Breast epithelium (tissue), 4 donors: ENCODE data around the gene CD302. TPM values are rescaled to one million over a fixed set of nuclear protein-coding genes. Genes with fewer than 3 reads are reported as not detected.
A peak's percentile ranks its signal among the peaks of the same experiment; 100 is the strongest.
"Not testable (repeated sequence)": the region's sequence is repeated elsewhere in the genome, so short reads cannot be mapped to it uniquely, and the experiment has no call there.

ENCODE experiments used
- DNase-seq, 2 donors: peaks; one replicate each; pipeline ENCODE4 v3.0.0-alpha.2; 2019; ENCODE audit warnings: low spot score in 2 of 2
- H3K27ac ChIP-seq, 2 donors: fragments of 200-600 bp; sonication (generic) in 1 of 2; one replicate each; pipeline ENCODE4 v1.5.1; 2016 to 2019; ENCODE audit warnings: mild to moderate bottlenecking in 1 of 2
- H3K27me3 ChIP-seq, 2 donors: fragments of 200-600 bp; sonication (generic) in 1 of 2; one replicate each; pipeline versions ENCODE4 v1.5.1 to v1.6.0; 2017 to 2019; ENCODE audit warnings: control low read depth in 1 of 2, mild to moderate bottlenecking in 1 of 2
- H3K36me3 ChIP-seq: fragments of 200-600 bp; one replicate; pipeline ENCODE4 v1.5.1; 2019
- H3K4me1 ChIP-seq, 2 donors: fragments of 200-600 bp; sonication (generic); one replicate each; pipeline ENCODE4 v1.5.1; 2016 to 2019; ENCODE audit warnings: control low read depth in 1 of 2
- H3K4me3 ChIP-seq, 3 donors: fragments of 200-600 bp; sonication (generic); 1 replicate in 2 of 3; 2 replicates in 1 of 3; pipeline ENCODE4 v1.5.1; 2016 to 2019; ENCODE audit warnings: mild to moderate bottlenecking in 3 of 3, moderate library complexity in 2 of 3
- H3K9me3 ChIP-seq, 2 donors: fragments of 200-600 bp; sonication (generic) in 1 of 2; one replicate each; pipeline ENCODE4 v1.5.1; 2016 to 2019; ENCODE audit warnings: control low read depth in 1 of 2
- CTCF ChIP-seq, 3 donors: fragments of 450-650 bp; IDR thresholded peaks; one replicate each; pipeline ENCODE4 v1.5.1; 2016 to 2017; ENCODE audit warnings: antibody characterized with exemption in 3 of 3, mild to moderate bottlenecking in 3 of 3, moderate library complexity in 3 of 3
- POLR2A ChIP-seq: fragments of 450-650 bp; IDR thresholded peaks from one replicate; pipeline ENCODE4 v1.6.1; 2016; ENCODE audit warnings: antibody characterized with exemption, mild to moderate bottlenecking, moderate library complexity
- POLR2AphosphoS5 ChIP-seq, 3 donors: sonication (generic); formaldehyde crosslinking; IDR thresholded peaks; one replicate each; pipeline ENCODE4 v1.6.1; 2017; ENCODE audit warnings: antibody characterized with exemption in 3 of 3
- intact Hi-C: fragments of 100-400 bp; cut with DNase I; formaldehyde crosslinking; loops from one replicate; pipeline ENCODE4 v1.15.1; 2023; ENCODE audit warnings: low total_unique reads
- total RNA-seq, 3 donors: library from RNA; depleted of rRNA; stranded (reverse); fragments of >200 nt; gene quantifications; one replicate each; pipeline ENCODE4 v1.1.0, GENCODE V29; 2016

CD302 gene
- total RNA-seq, 3 donors from 2014 or later: 61.0 to 141 (median 105) TPM

DNA sequence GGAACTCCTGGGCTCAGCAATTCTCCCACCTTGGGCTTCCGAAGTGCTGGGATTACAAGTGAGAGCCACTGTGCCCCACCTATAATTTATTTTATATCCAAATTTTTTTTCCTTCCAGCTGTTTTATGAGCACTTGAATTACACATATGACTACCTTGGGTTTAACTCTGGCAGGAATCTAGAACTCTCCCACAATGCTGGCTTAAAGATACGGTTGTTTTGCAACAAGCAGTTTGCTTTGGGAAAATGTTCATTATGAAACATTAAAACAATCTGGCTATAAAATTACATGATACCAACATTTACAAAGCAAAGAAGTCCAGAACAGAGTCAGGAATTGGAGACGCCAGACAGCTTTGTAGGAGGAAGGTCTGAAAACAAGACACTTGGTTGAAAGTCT, 12.8 kb downstream of the CD302 start:
- peak overlapping the region in 1 of 2 donors; percentile 9 for H3K27ac ChIP-seq
- H3K36me3 ChIP-seq: no peaks in the 10 kb centered on the region
- TF ChIP-seq CTCF (IDR thresholded peaks at IDR 0.05) (no peak), POLR2AphosphoS5 (IDR thresholded peaks at IDR 0.05) (no peak), POLR2A (no peak)
- H3K27me3 ChIP-seq: no peaks in the 10 kb centered on the region
- intact Hi-C loops: no loop called here
- DNase-seq: no peak
- H3K4me3 ChIP-seq: no peak overlapping the region
- H3K9me3 ChIP-seq: no peaks in the 10 kb centered on the region
- no peaks in the 10 kb centered on the region for H3K4me1 ChIP-seq

DNA sequence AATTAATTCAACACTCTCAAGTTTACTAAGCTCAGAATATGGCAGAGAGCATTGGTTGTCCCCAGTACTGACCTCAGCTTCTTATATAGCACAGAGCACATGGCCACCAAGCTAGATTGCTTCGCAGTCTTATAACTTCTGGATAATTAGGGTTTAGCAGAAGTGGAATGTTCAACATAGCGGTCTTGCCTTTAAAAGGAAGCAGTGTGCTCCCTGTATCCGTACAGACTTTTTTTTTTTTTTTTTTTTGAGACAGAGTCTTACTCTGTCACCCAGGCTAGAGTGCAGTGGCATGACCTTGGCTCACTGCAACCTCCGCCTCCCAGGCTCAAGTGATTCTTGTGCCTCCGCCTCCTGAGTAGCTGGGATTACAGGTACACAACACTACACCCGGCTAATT, 13.3 kb downstream of the CD302 start:
- H3K9me3 ChIP-seq, H3K4me1 ChIP-seq, H3K27me3 ChIP-seq, intact Hi-C loops, H3K36me3 ChIP-seq, H3K27ac ChIP-seq, DNase-seq, H3K4me3 ChIP-seq: not testable (repeated sequence)

DNA sequence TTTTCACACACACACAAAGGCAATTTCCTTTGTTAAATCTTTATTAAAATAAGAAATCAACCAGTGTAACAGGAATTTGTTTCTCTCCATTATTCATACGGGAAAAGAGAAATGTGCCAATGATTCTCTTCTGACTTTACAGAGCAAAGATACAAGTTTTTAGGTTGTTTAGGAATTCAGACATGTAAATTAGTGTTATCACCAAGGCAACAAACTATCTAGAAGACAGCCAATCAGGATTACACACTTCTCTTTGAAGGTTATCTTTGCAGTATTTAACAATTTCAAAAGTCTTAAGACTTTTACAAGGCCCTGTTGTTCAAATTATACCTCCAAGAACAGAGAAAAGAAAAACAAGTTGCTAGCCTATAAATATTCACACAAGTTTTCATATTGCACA, 14.5 kb downstream of the CD302 start:
- Histone ChIP-seq H3K4me3 (no peak overlapping the region), H3K4me1 (no peaks in the 10 kb centered on the region), H3K36me3 (no peaks in the 10 kb centered on the region), H3K27ac (no peak overlapping the region), H3K9me3 (no peaks in the 10 kb centered on the region), H3K27me3 (no peaks in the 10 kb centered on the region)
- no peak for TF ChIP-seq POLR2AphosphoS5 (IDR thresholded peaks at IDR 0.05)
- TF ChIP-seq POLR2A: no peak
- no peak for TF ChIP-seq CTCF (IDR thresholded peaks at IDR 0.05)
- DNase-seq: no peak
- intact Hi-C loops: no loop called here

DNA sequence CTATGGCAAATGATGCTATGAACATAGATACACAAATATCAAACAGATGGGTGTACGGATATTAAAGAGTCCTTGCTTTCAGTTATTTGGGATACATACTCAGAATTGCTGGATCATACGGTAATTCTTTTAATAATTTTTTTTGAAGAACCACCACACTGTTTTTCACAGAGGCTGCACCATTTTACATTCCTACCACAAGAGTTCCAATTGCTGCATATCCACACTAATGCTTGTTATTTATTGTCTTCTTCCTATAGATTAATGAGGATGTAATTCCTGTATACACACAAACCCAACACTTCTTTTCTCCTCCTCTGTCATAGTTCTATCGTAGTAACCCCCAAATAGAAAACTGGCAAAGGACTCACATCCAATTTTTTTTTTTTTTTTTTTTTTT, 21.7 kb downstream of the CD302 start:
- Histone ChIP-seq H3K4me1 (no peaks in the 10 kb centered on the region), H3K4me3 (no peak overlapping the region), H3K36me3 (no peaks in the 10 kb centered on the region), H3K27ac (no peak overlapping the region), H3K9me3 (no peaks in the 10 kb centered on the region), H3K27me3 (no peaks in the 10 kb centered on the region)
- no peak for DNase-seq
- TF ChIP-seq POLR2A (no peak), POLR2AphosphoS5 (IDR thresholded peaks at IDR 0.05) (no peak), CTCF (IDR thresholded peaks at IDR 0.05) (no peak)
- intact Hi-C loops: no loop called here

DNA sequence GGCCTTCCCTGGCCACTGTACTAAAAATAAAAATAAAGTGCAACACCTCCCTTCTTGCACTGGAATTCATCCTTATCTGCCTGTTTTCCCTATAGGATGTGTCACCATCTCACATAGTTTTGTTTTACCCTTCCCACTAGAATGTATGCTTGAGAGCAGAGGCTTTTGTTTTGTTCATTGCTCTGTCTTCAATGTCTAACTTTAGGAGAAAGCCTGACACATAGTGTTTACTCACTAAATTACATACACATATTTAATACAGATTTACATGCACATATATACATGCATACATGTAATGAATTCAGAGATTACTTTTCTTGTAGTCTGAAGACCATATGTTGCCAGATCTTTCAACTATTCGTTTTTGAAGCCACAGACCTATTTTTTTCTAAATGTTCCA, 23.0 kb downstream of the CD302 start:
- intact Hi-C loops: no loop called here
- no peaks in the 10 kb centered on the region for H3K9me3 ChIP-seq
- TF ChIP-seq POLR2A: no peak
- TF ChIP-seq POLR2AphosphoS5 (IDR thresholded peaks at IDR 0.05): no peak
- TF ChIP-seq CTCF (IDR thresholded peaks at IDR 0.05): no peak

GRCh38 chr2:159774370-159774990, 23.5 kb downstream of the CD302 start:
- intact Hi-C loops: no loop called here
- no peak for TF ChIP-seq POLR2AphosphoS5 (IDR thresholded peaks at IDR 0.05)
- TF ChIP-seq CTCF (IDR thresholded peaks at IDR 0.05): no peak
- no peak overlapping the region for H3K27ac ChIP-seq

More for the DNA sequence above, 23.0 kb downstream of the CD302 start:
- Histone ChIP-seq H3K36me3 (no peaks in the 10 kb centered on the region), H3K4me1 (no peaks in the 10 kb centered on the region), H3K27ac (no peak overlapping the region), H3K27me3 (no peaks in the 10 kb centered on the region), H3K4me3 (no peak overlapping the region)
- no peak for DNase-seq

More at GRCh38 chr2:159774370-159774990, 23.5 kb downstream of the CD302 start:
- no peaks in the 10 kb centered on the region for H3K36me3 ChIP-seq
- no peaks in the 10 kb centered on the region for H3K4me1 ChIP-seq
- no peak for DNase-seq
- no peaks in the 10 kb centered on the region for H3K27me3 ChIP-seq
- H3K4me3 ChIP-seq: no peak overlapping the region
- no peaks in the 10 kb centered on the region for H3K9me3 ChIP-seq
